K562 (cell line): ENCODE results near the gene RXFP3. TPM values are rescaled to one million over a fixed set of nuclear protein-coding genes. Genes with fewer than 3 reads are reported as not detected.

Experiments
- ATAC-seq: fragments of 200-7000 bp; cut with Tn5 transposase; 3 replicates; pipeline ENCODE4 v1.9.1; 2020; ENCODE audit warnings: moderate library complexity
- BruUV-seq: library from RNA; stranded (reverse); fragments of 400-500 nt; replicated peaks from 2 replicates; lab custom pipeline; 2021; lab: Mats Ljungman, UMichigan
- CTCF ChIA-PET: fragments of 300-600 bp; formaldehyde crosslinking; extraction: SDS; loops from one replicate; lab custom pipeline; 2021; ENCODE audit warnings: low intra/inter-chr PET ratio; lab: Yijun Ruan, JAX
- POLR2A ChIA-PET: fragments of 300-600, 350-650 bp; sonication (Branson Sonifier 250); formaldehyde crosslinking; extraction: SDS; loops from one replicate; lab custom pipeline; 2021; ENCODE audit warnings: antibody characterized with exemption, inconsistent platforms; lab: Yijun Ruan, JAX
- DNase-seq, 4 experiments: peaks; one replicate each; pipeline versions ENCODE4 v3.0.0 to v3.0.0-alpha.2; 2011 to 2018; ENCODE audit warnings: low spot score in 3 of 4, mixed read lengths in 3 of 4; ENCODE audit errors: extremely low read depth in 1 of 4
- FAIRE-seq: peaks from 2 replicates; lab custom pipeline; 2011; peaks lifted over from hg19 to GRCh38; lab: Jason Lieb, UNC
- H2AFZ ChIP-seq: 2 replicates; pipeline ENCODE4 v1.6.0; 2011; ENCODE audit warnings: low read depth, low read length, control low read depth, inconsistent platforms
- H3K27ac ChIP-seq: fragments of 200-600 bp; 3 replicates; pipeline ENCODE4 v1.8.0; 2011; ENCODE audit warnings: low read depth, mild to moderate bottlenecking, control low read depth, inconsistent platforms, low read length, moderate library complexity, mixed read lengths; ENCODE audit errors: extremely low read depth
- H3K27me3 ChIP-seq, 2 experiments: fragments of 300-600 bp in 1 of 2; 2 replicates in 1 of 2; 3 replicates in 1 of 2; pipeline versions ENCODE4 v1.6.0 to v1.8.0; 2011; ENCODE audit warnings: inconsistent platforms in 2 of 2, low read length in 2 of 2, mild to moderate bottlenecking in 1 of 2, mixed read lengths in 1 of 2, moderate library complexity in 1 of 2; ENCODE audit not compliant: control insufficient read depth in 2 of 2, insufficient read depth in 2 of 2
- H3K36me3 ChIP-seq: fragments of 300-600 bp; 3 replicates; pipeline ENCODE4 v1.8.0; 2011; ENCODE audit warnings: mild to moderate bottlenecking, low read length, inconsistent platforms; ENCODE audit not compliant: control insufficient read depth, insufficient read depth
- H3K4me1 ChIP-seq, 2 experiments: fragments of 200-600 bp in 1 of 2; replicated peaks in 1 of 2; 2 replicates in 1 of 2; 3 replicates in 1 of 2; pipeline versions ENCODE4 v1.5.1 to v1.8.0; 2011; ENCODE audit warnings: inconsistent platforms in 2 of 2, low read length in 2 of 2, mild to moderate bottlenecking in 1 of 2, mixed read lengths in 1 of 2, moderate library complexity in 1 of 2; ENCODE audit not compliant: control insufficient read depth in 2 of 2, insufficient read depth in 2 of 2
- H3K4me2 ChIP-seq: 2 replicates; pipeline ENCODE4 v1.6.1; 2011; ENCODE audit warnings: low read length, control low read depth, inconsistent platforms, mixed read lengths; ENCODE audit not compliant: insufficient read depth
- H3K4me3 ChIP-seq: fragments of 200-600 bp; sonication (generic), shearing (Covaris generic); 2 replicates; pipeline ENCODE4 v1.5.1; 2016; ENCODE audit warnings: control low read depth, inconsistent platforms
- H3K79me2 ChIP-seq: fragments of 200-600 bp; 3 replicates; pipeline ENCODE4 v1.8.0; 2011; ENCODE audit warnings: low read length, inconsistent platforms; ENCODE audit not compliant: control insufficient read depth, insufficient read depth
- H3K9ac ChIP-seq, 2 experiments: 2 replicates each; pipeline versions ENCODE4 v1.6.0 to v1.6.1; 2011; ENCODE audit warnings: low read depth in 2 of 2, low read length in 2 of 2, control low read depth in 1 of 2, inconsistent platforms in 1 of 2, mild to moderate bottlenecking in 1 of 2, mixed read lengths in 1 of 2; ENCODE audit not compliant: insufficient read depth in 1 of 2
- H3K9me1 ChIP-seq: one replicate; pipeline ENCODE4 v1.6.0; 2011; ENCODE audit warnings: inconsistent platforms, mild to moderate bottlenecking, low read length, moderate library complexity; ENCODE audit not compliant: control insufficient read depth, insufficient read depth
- H3K9me3 ChIP-seq: replicated peaks from 2 replicates; pipeline ENCODE4 v1.5.1; 2011; ENCODE audit warnings: low read depth, low read length, inconsistent platforms; ENCODE audit not compliant: control insufficient read depth, insufficient read depth
- H4K20me1 ChIP-seq: replicated peaks from 2 replicates; pipeline ENCODE4 v1.6.1; 2011; ENCODE audit warnings: low read length, inconsistent platforms, mixed read lengths; ENCODE audit not compliant: control insufficient read depth, insufficient read depth
- CTCF ChIP-seq, 3 experiments: IDR thresholded peaks in 2 of 3; conservative IDR thresholded peaks in 1 of 3; 2 replicates each; pipeline ENCODE4 v1.5.1; 2011 to 2012; ENCODE audit warnings: low read length in 3 of 3, mild to moderate bottlenecking in 3 of 3, control low read depth in 2 of 3, improper control_type of control experiment in 1 of 3, inconsistent platforms in 1 of 3, low read depth in 1 of 3, mixed read lengths in 1 of 3, moderate library complexity in 1 of 3; ENCODE audit not compliant: insufficient read depth in 2 of 3
- HINFP ChIP-seq: fragments of 450-650 bp; conservative IDR thresholded peaks from 2 replicates; pipeline ENCODE4 v1.6.1; 2016; ENCODE audit warnings: missing genetic modification characterization, low read depth, mild to moderate bottlenecking, control low read depth, missing compliant biosample characterization
- NCOR1 ChIP-seq: fragments of 450-650 bp; IDR thresholded peaks from 2 replicates; pipeline ENCODE4 v1.6.1; 2016; ENCODE audit warnings: mild to moderate bottlenecking, moderate library complexity
- RB1 ChIP-seq: fragments of 450-650 bp; IDR thresholded peaks from 2 replicates; pipeline ENCODE4 v1.6.1; 2017; ENCODE audit warnings: low read depth, mild to moderate bottlenecking
- REST ChIP-seq, 2 experiments: fragments of 450-650 bp; formaldehyde crosslinking in 1 of 2; IDR thresholded peaks; 2 replicates each; pipeline versions ENCODE4 v1.4.0 to v1.6.1; 2014 to 2020; ENCODE audit warnings: mild to moderate bottlenecking in 2 of 2, borderline replicate concordance in 1 of 2, low read depth in 1 of 2
- SMARCA4 ChIP-seq: fragments of 450-650 bp; IDR thresholded peaks from 2 replicates; pipeline ENCODE4 v1.6.1; 2016
- SMC3 ChIP-seq: conservative IDR thresholded peaks from 2 replicates; pipeline ENCODE4 v1.6.1; 2011; ENCODE audit warnings: low read depth, low read length, improper control_type of control experiment; ENCODE audit not compliant: insufficient read depth
- ZFPM2 ChIP-seq: fragments of 250-450 bp; sonication (Bioruptor Pico); IDR thresholded peaks from 2 replicates; pipeline ENCODE4 v1.5.1; 2022; ENCODE audit warnings: mild to moderate bottlenecking
- WGBS: fragments of 100-300 bp; shearing (Covaris generic); methylation state at CpG from one replicate; pipeline ENCODE4 v1.1.6; 2016; ENCODE audit warnings: low coverage, mixed read lengths; ENCODE audit not compliant: insufficient coverage; ENCODE audit errors: missing lambda C conversion rate; 5-methylcytosine and 5-hydroxymethylcytosine counted together
- in situ Hi-C: fragments of 300-500 bp; cut with MboI; formaldehyde crosslinking; loops from 4 replicates; pipeline ENCODE4 v1.15.0; 2018; ENCODE audit warnings: inconsistent platforms, mixed read lengths
- intact Hi-C: fragments of 100-400 bp; cut with micrococcal nuclease; formaldehyde crosslinking; loops from 2 replicates; pipeline ENCODE4 v1.14.2; 2022
- polyA plus RNA-seq, 8 experiments: library from polyadenylated mRNA; depleted of rRNA in 4 of 8; stranded (reverse) in 5 of 8; unstranded in 3 of 8; fragments of >200 nt; fragmentation: Nextera tagmentation in 2 of 8; fragmentation: Illumina TruSeq in 1 of 8; extraction: Ambion mirVana in 2 of 8; extraction: Trizol in 1 of 8; gene quantifications; 2 replicates each; pipeline versions ENCODE4 v1.2.1 to v1.2.3, GENCODE V29; 2011 to 2014; ENCODE audit warnings: inconsistent platforms in 1 of 8, missing spikeins in 1 of 8
- total RNA-seq, 7 experiments: library from RNA; depleted of rRNA in 6 of 7; stranded (reverse); fragments of >200 nt in 6 of 7; fragmentation: Illumina TruSeq in 2 of 7; extraction: Trizol in 2 of 7; gene quantifications; 2 replicates each; pipeline versions ENCODE4 v1.2.1 to v1.2.3, GENCODE V29; 2011 to 2021; ENCODE audit warnings: low replicate concordance in 1 of 7

RXFP3 gene
- total and polyA plus RNA-seq, 9 of the 15 experiments (the other 6 are each of a cell fraction or from before 2014, with no cell fraction given): not detected

- H3K9me3 ChIP-seq: no peaks in the 10 kb centered on the region
- peak overlapping the region; percentile 73 for H2AFZ ChIP-seq
- H4K20me1 ChIP-seq: no peaks in the 10 kb centered on the region
- H3K9me1 ChIP-seq: no peaks in the 10 kb centered on the region
- in situ Hi-C loops: no loop called here
- intact Hi-C loops: no loop called here
- WGBS: 2% methylated on average over 10 of the region's 10 CpGs
- peaks cover 5 to 10% of the 10 kb centered on the region in 2 experiments; a peak in 4 of 5 replicates for H3K27me3 ChIP-seq
- H3K4me3 ChIP-seq: no peak overlapping the region
- no peak overlapping the region for H3K4me2 ChIP-seq
- no peaks in the 10 kb centered on the region for H3K79me2 ChIP-seq
- CTCF ChIA-PET: interaction anchor here (1.4 kb wide), 1 partner anchor 534 kb away, joined by 5 read pairs; no protein-coding TSS in a partner anchor
- H3K4me1 ChIP-seq: no peaks in the 10 kb centered on the region
- 0 out of 4 replicates have a peak overlapping the region, but pooled peaks of 1 of the 2 experiments have one; percentile 23 for H3K9ac ChIP-seq
- no TSS peak for BruUV-seq
- ATAC-seq: peak; percentile 94
- FAIRE-seq: peak; percentile 65
- no peak overlapping the region for H3K27ac ChIP-seq
- POLR2A ChIA-PET: interaction anchor here (0.6 to 1.0 kb wide), 2 partner anchors 9 to 189 kb away, joined by 3 to 4 read pairs; no protein-coding TSS in a partner anchor
- peak in 2 of 4 experiments; percentile 34 to 43 for DNase-seq
- H3K36me3 ChIP-seq: no peaks in the 10 kb centered on the region
- no peak for TF ChIP-seq ZFPM2 (CRISPR knock-in tag)
- TF ChIP-seq HINFP (tag): no peak
- TF ChIP-seq CTCF (IDR thresholded peaks at IDR 0.05 in 2 of 3, conservative IDR thresholded peaks at IDR 0.05 in 1 of 3; ENCODE audit: insufficient read depth in 2 of 3, low read depth in 1 of 3, low read length in 3 of 3): peak; percentile 54 to 80 (median 70); a peak in 5 of 6 replicates
- peak; percentile 57 for TF ChIP-seq SMC3
- TF ChIP-seq REST (IDR thresholded peaks at IDR 0.05; ENCODE audit: borderline replicate concordance): peak; percentile 37; the same call in 1 of the 2 replicates
- no peak for TF ChIP-seq REST (CRISPR knock-in tag; IDR thresholded peaks at IDR 0.05; ENCODE audit: low read depth)
- no peak for TF ChIP-seq RB1
- no peak for TF ChIP-seq SMARCA4
- no peak for TF ChIP-seq NCOR1
Measured at GRCh38 chr5:33969572-33970452, 33.6 kb downstream of the RXFP3 start.
